Stomach (tissue), 4 donors: ENCODE data around the gene OR4N5.

ENCODE experiments used
- EP300 ChIP-seq: sonication (generic); formaldehyde crosslinking; IDR thresholded peaks from one replicate; pipeline ENCODE4 v1.6.1; 2017; ENCODE audit warnings: antibody characterized with exemption
- POLR2A ChIP-seq, 4 donors: fragments of 450-650 bp; IDR thresholded peaks; one replicate each; pipeline ENCODE4 v1.6.1; 2016; ENCODE audit warnings: antibody characterized with exemption in 4 of 4, control low read depth in 2 of 4, mild to moderate bottlenecking in 1 of 4, moderate library complexity in 1 of 4
- TF ChIP-seq, protein P1 (sequence below), 7 experiments: fragments of 450-650 bp in 4 of 7; fragments of 200-600 bp in 3 of 7; sonication (generic) in 3 of 7; IDR thresholded peaks; one replicate each; pipeline ENCODE4 v1.5.1; 2016 to 2019; ENCODE audit warnings: antibody characterized with exemption in 7 of 7, control low read depth in 2 of 7, mild to moderate bottlenecking in 1 of 7

DNA sequence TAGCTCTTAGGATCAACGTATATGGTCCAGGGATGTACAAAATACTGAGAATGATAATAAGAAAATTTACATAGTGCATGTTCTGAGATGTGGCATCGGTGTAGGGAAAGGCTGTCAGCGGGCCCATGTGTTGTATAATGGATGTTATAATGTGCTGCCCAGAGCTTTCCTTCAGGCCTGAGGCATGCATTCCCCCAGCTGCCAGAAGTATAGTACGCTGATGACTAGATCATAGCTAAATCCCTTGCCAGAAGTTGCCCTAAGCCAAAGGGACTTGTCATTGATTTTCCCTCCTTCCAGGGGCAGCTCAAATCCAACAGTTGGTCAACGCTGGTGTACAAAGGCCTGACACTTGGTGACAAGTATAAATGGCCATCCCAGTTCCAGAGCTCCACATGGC is 45.6 kb downstream of the OR4N5 start:
- TF ChIP-seq, protein P1, sequence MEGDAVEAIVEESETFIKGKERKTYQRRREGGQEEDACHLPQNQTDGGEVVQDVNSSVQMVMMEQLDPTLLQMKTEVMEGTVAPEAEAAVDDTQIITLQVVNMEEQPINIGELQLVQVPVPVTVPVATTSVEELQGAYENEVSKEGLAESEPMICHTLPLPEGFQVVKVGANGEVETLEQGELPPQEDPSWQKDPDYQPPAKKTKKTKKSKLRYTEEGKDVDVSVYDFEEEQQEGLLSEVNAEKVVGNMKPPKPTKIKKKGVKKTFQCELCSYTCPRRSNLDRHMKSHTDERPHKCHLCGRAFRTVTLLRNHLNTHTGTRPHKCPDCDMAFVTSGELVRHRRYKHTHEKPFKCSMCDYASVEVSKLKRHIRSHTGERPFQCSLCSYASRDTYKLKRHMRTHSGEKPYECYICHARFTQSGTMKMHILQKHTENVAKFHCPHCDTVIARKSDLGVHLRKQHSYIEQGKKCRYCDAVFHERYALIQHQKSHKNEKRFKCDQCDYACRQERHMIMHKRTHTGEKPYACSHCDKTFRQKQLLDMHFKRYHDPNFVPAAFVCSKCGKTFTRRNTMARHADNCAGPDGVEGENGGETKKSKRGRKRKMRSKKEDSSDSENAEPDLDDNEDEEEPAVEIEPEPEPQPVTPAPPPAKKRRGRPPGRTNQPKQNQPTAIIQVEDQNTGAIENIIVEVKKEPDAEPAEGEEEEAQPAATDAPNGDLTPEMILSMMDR (IDR thresholded peaks at IDR 0.05), result no peak
- no peak for TF ChIP-seq EP300
- no peak for TF ChIP-seq POLR2A (IDR thresholded peaks at IDR 0.05)
